Loucy (cell line): Measurements from ENCODE around the gene KCNA2.

Experiments used
- H2AFZ ChIP-seq: fragments of 200-600 bp; sonication (generic); 2 replicates; pipeline ENCODE4 v1.6.0; 2016; ENCODE audit warnings: antibody characterized with exemption, mild to moderate bottlenecking, low read length, moderate library complexity
- H3F3A ChIP-seq: fragments of 200-600 bp; 2 replicates; pipeline ENCODE4 v1.6.0; 2016; ENCODE audit warnings: antibody characterized with exemption, low read depth, mild to moderate bottlenecking
- H3K27me3 ChIP-seq: fragments of 200-600 bp; sonication (generic); 2 replicates; pipeline ENCODE4 v1.6.1; 2014; ENCODE audit warnings: low read length, mild to moderate bottlenecking; ENCODE audit not compliant: insufficient read depth, poor library complexity, severe bottlenecking
- H3K36me3 ChIP-seq: fragments of 200-600 bp; sonication (generic); 2 replicates; pipeline ENCODE4 v1.6.1; 2016; ENCODE audit warnings: low read length; ENCODE audit not compliant: insufficient read depth
- H3K4me1 ChIP-seq: fragments of 200-600 bp; sonication (generic); 2 replicates; pipeline ENCODE4 v1.5.1; 2014; ENCODE audit warnings: low read length, mild to moderate bottlenecking; ENCODE audit not compliant: insufficient read depth, poor library complexity, severe bottlenecking
- H3K4me2 ChIP-seq: fragments of 200-600 bp; sonication (generic); 2 replicates; pipeline ENCODE4 v1.6.0; 2014; ENCODE audit warnings: antibody characterized with exemption, low read length, low read depth, mild to moderate bottlenecking; ENCODE audit not compliant: poor library complexity, severe bottlenecking
- H3K4me3 ChIP-seq: fragments of 200-600 bp; sonication (generic); 2 replicates; pipeline ENCODE4 v1.5.1; 2014; ENCODE audit warnings: low read length, mild to moderate bottlenecking, mixed read lengths; ENCODE audit not compliant: poor library complexity, severe bottlenecking
- H3K79me2 ChIP-seq: fragments of 200-600 bp; sonication (generic); 2 replicates; pipeline ENCODE4 v1.6.1; 2014; ENCODE audit warnings: low read length; ENCODE audit not compliant: insufficient read depth
- H3K9ac ChIP-seq: fragments of 200-600 bp; sonication (generic); 2 replicates; pipeline ENCODE4 v1.6.0; 2014; ENCODE audit warnings: mild to moderate bottlenecking, low read depth, low read length, moderate library complexity; ENCODE audit not compliant: poor library complexity, severe bottlenecking
- H3K9me2 ChIP-seq: fragments of 200-600 bp; sonication (generic); replicated peaks from 2 replicates; pipeline ENCODE4 v1.6.1; 2016; ENCODE audit warnings: low read depth, low read length, mixed read lengths
- H3K9me3 ChIP-seq: fragments of 200-600 bp; sonication (generic); 2 replicates; pipeline ENCODE4 v1.6.1; 2014; ENCODE audit warnings: mild to moderate bottlenecking, antibody characterized with exemption, low read length, low read depth; ENCODE audit not compliant: insufficient read depth
- H4K20me1 ChIP-seq: fragments of 200-600 bp; sonication (generic); 2 replicates; pipeline ENCODE4 v1.6.0; 2014; ENCODE audit warnings: antibody characterized with exemption, low read length, mild to moderate bottlenecking; ENCODE audit not compliant: insufficient read depth, poor library complexity, severe bottlenecking
- EZH2phosphoT487 ChIP-seq: fragments of 200-600 bp; IDR thresholded peaks from 2 replicates; pipeline ENCODE4 v1.6.1; 2018; ENCODE audit warnings: antibody characterized with exemption, mild to moderate bottlenecking, moderate library complexity, borderline replicate concordance
- TF ChIP-seq, protein P1 (sequence below): fragments of 200-600 bp; sonication (generic); conservative IDR thresholded peaks from 2 replicates; pipeline ENCODE4 v1.5.1; 2014; ENCODE audit warnings: mild to moderate bottlenecking, antibody characterized with exemption, low read length

Gene KCNA2

DNA sequence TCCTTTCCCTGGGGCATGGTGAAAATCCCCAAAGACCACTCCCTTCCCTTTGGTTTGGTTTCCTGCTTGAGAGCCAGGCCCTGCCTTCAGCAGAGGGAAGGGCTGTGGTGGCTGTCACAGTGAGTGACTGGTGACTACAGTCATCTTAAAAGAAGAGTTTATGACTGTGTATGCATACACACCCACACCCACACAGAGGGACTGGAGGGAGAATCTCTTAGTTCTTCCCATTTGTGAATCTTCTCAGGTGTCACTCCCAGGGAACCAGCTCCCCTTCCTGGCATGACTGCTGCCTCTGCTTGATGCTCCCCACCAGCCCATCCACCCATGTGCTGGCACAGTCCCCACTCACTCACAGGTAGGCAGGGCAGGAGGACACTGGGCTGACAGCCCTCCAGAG, 3.9 kb upstream of the KCNA2 start:
- no peak overlapping the region for H3K4me3 ChIP-seq
- no peaks in the 10 kb centered on the region for H4K20me1 ChIP-seq
- no peaks in the 10 kb centered on the region for H3F3A ChIP-seq
- no peaks in the 10 kb centered on the region for H3K9me3 ChIP-seq
- H3K9me2 ChIP-seq = no peaks in the 10 kb centered on the region
- no peaks in the 10 kb centered on the region for H3K79me2 ChIP-seq
- peaks cover 10% of the 10 kb centered on the region for H3K4me1 ChIP-seq
- no peak overlapping the region for H2AFZ ChIP-seq
- no peak overlapping the region for H3K9ac ChIP-seq
- no peak overlapping the region for H3K4me2 ChIP-seq
- no peaks in the 10 kb centered on the region for H3K36me3 ChIP-seq
- peaks cover 35% of the 10 kb centered on the region for H3K27me3 ChIP-seq
- TF ChIP-seq, protein P1, sequence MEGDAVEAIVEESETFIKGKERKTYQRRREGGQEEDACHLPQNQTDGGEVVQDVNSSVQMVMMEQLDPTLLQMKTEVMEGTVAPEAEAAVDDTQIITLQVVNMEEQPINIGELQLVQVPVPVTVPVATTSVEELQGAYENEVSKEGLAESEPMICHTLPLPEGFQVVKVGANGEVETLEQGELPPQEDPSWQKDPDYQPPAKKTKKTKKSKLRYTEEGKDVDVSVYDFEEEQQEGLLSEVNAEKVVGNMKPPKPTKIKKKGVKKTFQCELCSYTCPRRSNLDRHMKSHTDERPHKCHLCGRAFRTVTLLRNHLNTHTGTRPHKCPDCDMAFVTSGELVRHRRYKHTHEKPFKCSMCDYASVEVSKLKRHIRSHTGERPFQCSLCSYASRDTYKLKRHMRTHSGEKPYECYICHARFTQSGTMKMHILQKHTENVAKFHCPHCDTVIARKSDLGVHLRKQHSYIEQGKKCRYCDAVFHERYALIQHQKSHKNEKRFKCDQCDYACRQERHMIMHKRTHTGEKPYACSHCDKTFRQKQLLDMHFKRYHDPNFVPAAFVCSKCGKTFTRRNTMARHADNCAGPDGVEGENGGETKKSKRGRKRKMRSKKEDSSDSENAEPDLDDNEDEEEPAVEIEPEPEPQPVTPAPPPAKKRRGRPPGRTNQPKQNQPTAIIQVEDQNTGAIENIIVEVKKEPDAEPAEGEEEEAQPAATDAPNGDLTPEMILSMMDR = no peak
- no peak for TF ChIP-seq EZH2phosphoT487

DNA sequence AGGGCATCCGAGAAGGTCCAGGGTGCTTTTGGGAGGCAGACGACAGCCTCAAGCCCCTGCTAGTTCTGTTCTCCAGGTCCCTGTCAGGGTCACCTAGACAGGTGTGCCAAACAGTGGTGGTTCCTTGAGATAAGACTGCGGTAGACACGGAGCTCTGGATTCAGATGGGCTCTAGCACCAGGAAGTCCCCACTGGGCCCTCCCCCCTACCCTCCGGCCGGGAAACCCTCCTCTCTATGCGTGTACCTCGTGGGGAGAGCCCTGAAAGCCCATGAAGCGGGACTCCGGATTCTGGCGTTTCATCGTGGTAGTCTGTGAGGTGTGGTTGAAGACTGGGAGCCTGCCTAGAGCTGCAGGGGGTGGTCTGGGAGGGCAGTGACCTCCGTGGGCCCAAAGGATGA, 2.1 kb upstream of the KCNA2 start:
- Histone ChIP-seq H3K79me2 (no peaks in the 10 kb centered on the region), H3K27me3 (peaks cover 35% of the 10 kb centered on the region), H4K20me1 (no peaks in the 10 kb centered on the region), H3K9ac (no peak overlapping the region), H2AFZ (no peak overlapping the region), H3K9me3 (no peaks in the 10 kb centered on the region), H3K4me3 (no peak overlapping the region), H3K4me2 (no peak overlapping the region), H3K4me1 (peaks cover 10% of the 10 kb centered on the region), H3F3A (no peaks in the 10 kb centered on the region), H3K9me2 (no peaks in the 10 kb centered on the region), H3K36me3 (no peaks in the 10 kb centered on the region)
- TF ChIP-seq, protein P1 = no peak
- no peak for TF ChIP-seq EZH2phosphoT487

DNA sequence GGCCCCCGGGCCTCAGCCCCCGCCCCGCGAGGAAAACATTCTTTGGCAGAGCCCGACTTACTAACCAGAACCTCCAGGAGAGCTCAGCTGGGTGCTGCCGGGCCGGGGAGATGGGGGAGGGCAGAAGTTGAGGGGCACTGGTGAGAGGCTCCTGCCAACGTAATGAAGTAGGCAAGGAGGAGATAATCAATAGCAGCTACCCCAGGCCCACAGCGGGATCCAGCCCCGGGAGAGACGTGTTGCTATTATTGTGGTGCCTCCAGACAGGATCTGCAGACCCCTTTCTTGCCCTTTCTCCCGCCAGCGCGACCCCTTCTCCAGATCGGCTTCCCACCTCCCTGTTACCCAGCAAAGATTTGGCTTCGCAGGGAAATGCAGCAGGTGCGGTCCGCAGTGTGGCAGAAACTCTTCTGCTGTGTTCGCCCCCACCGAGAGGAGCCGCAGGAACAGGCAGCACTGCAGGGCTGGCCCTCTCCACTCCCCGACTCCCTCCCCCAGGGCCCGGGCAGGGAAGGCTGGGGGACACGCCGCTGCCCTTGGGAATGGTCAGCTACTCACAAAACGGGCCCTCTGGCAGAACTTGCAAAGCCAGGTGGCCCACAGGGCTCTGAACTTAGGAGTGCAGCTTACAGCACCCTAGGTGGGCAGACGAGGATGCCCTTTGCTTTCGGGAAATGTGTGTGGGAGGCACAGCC, 1.5 kb upstream of the KCNA2 start:
- TF ChIP-seq EZH2phosphoT487 = no peak
- TF ChIP-seq, protein P1 = no peak
- Histone ChIP-seq H3K4me2 (no peak overlapping the region), H4K20me1 (no peaks in the 10 kb centered on the region), H3K4me1 (peaks cover 10% of the 10 kb centered on the region), H3K79me2 (no peaks in the 10 kb centered on the region), H3K9me2 (no peaks in the 10 kb centered on the region), H3K4me3 (no peak overlapping the region), H3F3A (no peaks in the 10 kb centered on the region), H3K9me3 (no peaks in the 10 kb centered on the region), H3K9ac (no peak overlapping the region), H2AFZ (no peak overlapping the region), H3K27me3 (peaks cover 35% of the 10 kb centered on the region), H3K36me3 (no peaks in the 10 kb centered on the region)
